Measurements from ENCODE around the gene TRMT61A. TPM values are rescaled to one million over a fixed set of nuclear protein-coding genes. Genes with fewer than 3 reads are reported as not detected.

Gene TRMT61A
- total RNA-seq, 1 experiment from 2014 or later: 15.5 TPM

DNA sequence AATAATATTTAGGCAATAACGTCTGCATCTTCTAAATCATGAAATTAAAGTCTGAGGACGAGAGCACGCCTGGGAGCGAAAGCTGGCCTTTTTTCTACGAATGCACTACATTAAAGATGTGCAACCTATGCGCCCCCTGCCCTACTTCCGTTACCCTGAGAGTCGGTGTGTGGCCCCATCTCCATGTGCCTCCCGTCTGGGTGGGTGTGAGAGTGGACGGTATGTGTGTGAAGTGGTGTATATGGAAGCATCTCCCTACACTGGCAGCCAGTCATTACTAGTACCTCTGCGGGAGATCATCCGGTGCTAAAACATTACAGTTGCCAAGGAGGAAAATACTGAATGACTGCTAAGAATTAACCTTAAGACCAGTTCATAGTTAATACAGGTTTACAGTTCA is 25.7 kb upstream of the TRMT61A start:
- ATAC-seq (no peak), DNase-seq (ENCODE audit: low spot score) (no peak)
- Mint-ChIP-seq H3K27me3 (ENCODE audit: low read depth) (no peaks in the 10 kb centered on the region), H3K36me3 (peaks cover 38% of the 10 kb centered on the region), H3K4me1 (peaks cover 2% of the 10 kb centered on the region; the same call in 1 of the 2 replicates), H3K9me3 (no peaks in the 10 kb centered on the region), H3K27ac (no peak overlapping the region), H3K4me3 (no peak overlapping the region)
- no peak for TF ChIP-seq CREM (CRISPR knock-in tag; IDR thresholded peaks at IDR 0.05)
- no peak for TF ChIP-seq OVOL2 (CRISPR knock-in tag; IDR thresholded peaks at IDR 0.05; ENCODE audit: borderline replicate concordance)
- no peak for TF ChIP-seq ZNF121 (CRISPR knock-in tag; IDR thresholded peaks at IDR 0.05)
- no peak for TF ChIP-seq FOXP1 (CRISPR knock-in tag; IDR thresholded peaks at IDR 0.05; ENCODE audit: borderline replicate concordance)
- no peak for TF ChIP-seq CREB1 (CRISPR knock-in tag; IDR thresholded peaks at IDR 0.05)
- TF ChIP-seq, protein P1, sequence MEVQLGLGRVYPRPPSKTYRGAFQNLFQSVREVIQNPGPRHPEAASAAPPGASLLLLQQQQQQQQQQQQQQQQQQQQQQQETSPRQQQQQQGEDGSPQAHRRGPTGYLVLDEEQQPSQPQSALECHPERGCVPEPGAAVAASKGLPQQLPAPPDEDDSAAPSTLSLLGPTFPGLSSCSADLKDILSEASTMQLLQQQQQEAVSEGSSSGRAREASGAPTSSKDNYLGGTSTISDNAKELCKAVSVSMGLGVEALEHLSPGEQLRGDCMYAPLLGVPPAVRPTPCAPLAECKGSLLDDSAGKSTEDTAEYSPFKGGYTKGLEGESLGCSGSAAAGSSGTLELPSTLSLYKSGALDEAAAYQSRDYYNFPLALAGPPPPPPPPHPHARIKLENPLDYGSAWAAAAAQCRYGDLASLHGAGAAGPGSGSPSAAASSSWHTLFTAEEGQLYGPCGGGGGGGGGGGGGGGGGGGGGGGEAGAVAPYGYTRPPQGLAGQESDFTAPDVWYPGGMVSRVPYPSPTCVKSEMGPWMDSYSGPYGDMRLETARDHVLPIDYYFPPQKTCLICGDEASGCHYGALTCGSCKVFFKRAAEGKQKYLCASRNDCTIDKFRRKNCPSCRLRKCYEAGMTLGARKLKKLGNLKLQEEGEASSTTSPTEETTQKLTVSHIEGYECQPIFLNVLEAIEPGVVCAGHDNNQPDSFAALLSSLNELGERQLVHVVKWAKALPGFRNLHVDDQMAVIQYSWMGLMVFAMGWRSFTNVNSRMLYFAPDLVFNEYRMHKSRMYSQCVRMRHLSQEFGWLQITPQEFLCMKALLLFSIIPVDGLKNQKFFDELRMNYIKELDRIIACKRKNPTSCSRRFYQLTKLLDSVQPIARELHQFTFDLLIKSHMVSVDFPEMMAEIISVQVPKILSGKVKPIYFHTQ (CRISPR knock-in tag; IDR thresholded peaks at IDR 0.05): no peak
- TF ChIP-seq ZNF232 (CRISPR knock-in tag; IDR thresholded peaks at IDR 0.05): no peak
- no peak for TF ChIP-seq JAZF1 (CRISPR knock-in tag; IDR thresholded peaks at IDR 0.05)
- TF ChIP-seq ZBTB43 (CRISPR knock-in tag; IDR thresholded peaks at IDR 0.05): no peak
- TF ChIP-seq, protein P2, sequence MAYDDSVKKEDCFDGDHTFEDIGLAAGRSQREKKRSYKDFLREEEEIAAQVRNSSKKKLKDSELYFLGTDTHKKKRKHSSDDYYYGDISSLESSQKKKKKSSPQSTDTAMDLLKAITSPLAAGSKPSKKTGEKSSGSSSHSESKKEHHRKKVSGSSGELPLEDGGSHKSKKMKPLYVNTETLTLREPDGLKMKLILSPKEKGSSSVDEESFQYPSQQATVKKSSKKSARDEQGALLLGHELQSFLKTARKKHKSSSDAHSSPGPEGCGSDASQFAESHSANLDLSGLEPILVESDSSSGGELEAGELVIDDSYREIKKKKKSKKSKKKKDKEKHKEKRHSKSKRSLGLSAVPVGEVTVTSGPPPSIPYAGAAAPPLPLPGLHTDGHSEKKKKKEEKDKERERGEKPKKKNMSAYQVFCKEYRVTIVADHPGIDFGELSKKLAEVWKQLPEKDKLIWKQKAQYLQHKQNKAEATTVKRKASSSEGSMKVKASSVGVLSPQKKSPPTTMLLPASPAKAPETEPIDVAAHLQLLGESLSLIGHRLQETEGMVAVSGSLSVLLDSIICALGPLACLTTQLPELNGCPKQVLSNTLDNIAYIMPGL (CRISPR knock-in tag; IDR thresholded peaks at IDR 0.05): no peak
- TF ChIP-seq, protein P3, sequence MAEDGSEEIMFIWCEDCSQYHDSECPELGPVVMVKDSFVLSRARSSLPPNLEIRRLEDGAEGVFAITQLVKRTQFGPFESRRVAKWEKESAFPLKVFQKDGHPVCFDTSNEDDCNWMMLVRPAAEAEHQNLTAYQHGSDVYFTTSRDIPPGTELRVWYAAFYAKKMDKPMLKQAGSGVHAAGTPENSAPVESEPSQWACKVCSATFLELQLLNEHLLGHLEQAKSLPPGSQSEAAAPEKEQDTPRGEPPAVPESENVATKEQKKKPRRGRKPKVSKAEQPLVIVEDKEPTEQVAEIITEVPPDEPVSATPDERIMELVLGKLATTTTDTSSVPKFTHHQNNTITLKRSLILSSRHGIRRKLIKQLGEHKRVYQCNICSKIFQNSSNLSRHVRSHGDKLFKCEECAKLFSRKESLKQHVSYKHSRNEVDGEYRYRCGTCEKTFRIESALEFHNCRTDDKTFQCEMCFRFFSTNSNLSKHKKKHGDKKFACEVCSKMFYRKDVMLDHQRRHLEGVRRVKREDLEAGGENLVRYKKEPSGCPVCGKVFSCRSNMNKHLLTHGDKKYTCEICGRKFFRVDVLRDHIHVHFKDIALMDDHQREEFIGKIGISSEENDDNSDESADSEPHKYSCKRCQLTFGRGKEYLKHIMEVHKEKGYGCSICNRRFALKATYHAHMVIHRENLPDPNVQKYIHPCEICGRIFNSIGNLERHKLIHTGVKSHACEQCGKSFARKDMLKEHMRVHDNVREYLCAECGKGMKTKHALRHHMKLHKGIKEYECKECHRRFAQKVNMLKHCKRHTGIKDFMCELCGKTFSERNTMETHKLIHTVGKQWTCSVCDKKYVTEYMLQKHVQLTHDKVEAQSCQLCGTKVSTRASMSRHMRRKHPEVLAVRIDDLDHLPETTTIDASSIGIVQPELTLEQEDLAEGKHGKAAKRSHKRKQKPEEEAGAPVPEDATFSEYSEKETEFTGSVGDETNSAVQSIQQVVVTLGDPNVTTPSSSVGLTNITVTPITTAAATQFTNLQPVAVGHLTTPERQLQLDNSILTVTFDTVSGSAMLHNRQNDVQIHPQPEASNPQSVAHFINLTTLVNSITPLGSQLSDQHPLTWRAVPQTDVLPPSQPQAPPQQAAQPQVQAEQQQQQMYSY (CRISPR knock-in tag; IDR thresholded peaks at IDR 0.05): no peak
- TF ChIP-seq TP53 (CRISPR knock-in tag; IDR thresholded peaks at IDR 0.05): no peak
- TF ChIP-seq RELA (CRISPR knock-in tag; IDR thresholded peaks at IDR 0.05; ENCODE audit: borderline replicate concordance): no peak
- TF ChIP-seq ATF6 (CRISPR knock-in tag; IDR thresholded peaks at IDR 0.05): no peak
- CTCF ChIA-PET: interaction anchor here (6.5 kb wide), 1 partner anchor 15 kb away, joined by 42 read pairs; no protein-coding TSS in a partner anchor
- POLR2A ChIA-PET: no interaction called here
